HepG2 (cell line): ENCODE measurements around the gene TRIM25. TPM values are rescaled to one million over a fixed set of nuclear protein-coding genes. Genes with fewer than 3 reads are reported as not detected.

Experiments
- ATF7 ChIP-seq, 2 experiments: fragments of 450-650 bp in 1 of 2; sonication (generic) in 1 of 2; formaldehyde crosslinking in 1 of 2; IDR thresholded peaks; 2 replicates each; pipeline versions ENCODE4 v1.4.0 to v1.6.1; 2016 to 2020; ENCODE audit warnings: antibody characterized with exemption in 1 of 2, mild to moderate bottlenecking in 1 of 2, missing genetic modification reagents in 1 of 2
- CEBPB ChIP-seq: IDR thresholded peaks from 2 replicates; pipeline ENCODE4 v1.6.1; 2011; ENCODE audit warnings: low read depth, low read length, improper control_type of control experiment, borderline replicate concordance
- CHCHD3 ChIP-seq: sonication (generic); formaldehyde crosslinking; IDR thresholded peaks from 2 replicates; pipeline ENCODE4 v1.8.0; 2022; ENCODE audit warnings: mild to moderate bottlenecking, missing genetic modification reagents, moderate library complexity
- NFIB ChIP-seq: sonication (generic); formaldehyde crosslinking; IDR thresholded peaks from 2 replicates; pipeline ENCODE4 v1.9.0; 2021; ENCODE audit warnings: missing genetic modification reagents, mild to moderate bottlenecking, borderline replicate concordance
- NR3C1 ChIP-seq: sonication (generic); formaldehyde crosslinking; IDR thresholded peaks from 2 replicates; pipeline ENCODE4 v1.4.0; 2020; ENCODE audit warnings: missing genetic modification reagents
- REPIN1 ChIP-seq: sonication (generic); formaldehyde crosslinking; IDR thresholded peaks from 2 replicates; pipeline ENCODE4 v1.8.0; 2022; ENCODE audit warnings: missing genetic modification reagents, low read depth, mild to moderate bottlenecking, borderline replicate concordance
- RXRB ChIP-seq: IDR thresholded peaks from 2 replicates; pipeline ENCODE4 v1.6.1; 2016; ENCODE audit warnings: borderline replicate concordance, missing genetic modification reagents, missing compliant biosample characterization
- SATB2 ChIP-seq: sonication (generic); formaldehyde crosslinking; IDR thresholded peaks from 2 replicates; pipeline ENCODE4 v1.5.0; 2020; ENCODE audit warnings: missing genetic modification reagents
- SP4 ChIP-seq: sonication (generic); formaldehyde crosslinking; IDR thresholded peaks from 2 replicates; pipeline ENCODE4 v1.8.1; 2023; ENCODE audit warnings: mild to moderate bottlenecking, missing genetic modification reagents
- SRY ChIP-seq: sonication (generic); formaldehyde crosslinking; IDR thresholded peaks from 2 replicates; pipeline ENCODE4 v1.8.0; 2022; ENCODE audit warnings: mild to moderate bottlenecking, missing genetic modification reagents
- YY1 ChIP-seq: IDR thresholded peaks from 2 replicates; pipeline ENCODE4 v1.6.1; 2011; ENCODE audit warnings: low read length, low read depth, moderate library complexity, mild to moderate bottlenecking; ENCODE audit not compliant: insufficient read depth, insufficient replicate concordance
- ZNF20 ChIP-seq: sonication (generic); formaldehyde crosslinking; IDR thresholded peaks from 2 replicates; pipeline ENCODE4 v1.4.0; 2020; ENCODE audit warnings: mild to moderate bottlenecking, moderate library complexity, missing genetic modification reagents
- ZNF274 ChIP-seq: sonication (generic); formaldehyde crosslinking; IDR thresholded peaks from 2 replicates; pipeline ENCODE4 v1.5.1; 2020; ENCODE audit warnings: mild to moderate bottlenecking, missing genetic modification reagents
- ZNF331 ChIP-seq: sonication (generic); formaldehyde crosslinking; IDR thresholded peaks from 2 replicates; pipeline ENCODE4 v1.4.0; 2020; ENCODE audit warnings: missing genetic modification reagents
- ZNF607 ChIP-seq: sonication (generic); formaldehyde crosslinking; IDR thresholded peaks from 2 replicates; pipeline ENCODE4 v1.5.1; 2020; ENCODE audit warnings: missing genetic modification reagents, mild to moderate bottlenecking, borderline replicate concordance
- ZNF644 ChIP-seq: IDR thresholded peaks from 2 replicates; pipeline ENCODE4 v1.6.1; 2016; ENCODE audit warnings: low read depth
- ZNF768 ChIP-seq: sonication (generic); formaldehyde crosslinking; IDR thresholded peaks from 2 replicates; pipeline ENCODE4 v1.4.0; 2020; ENCODE audit warnings: missing genetic modification reagents
- polyA plus RNA-seq, 8 experiments: library from polyadenylated mRNA; depleted of rRNA in 3 of 8; stranded (reverse) in 7 of 8; unstranded in 1 of 8; fragments of >200 nt; fragmentation: Illumina TruSeq in 4 of 8; extraction: Trizol in 4 of 8; gene quantifications; 2 replicates each; pipeline versions ENCODE4 v1.2.1 to v1.2.3, GENCODE V29; 2011 to 2016; ENCODE audit warnings: low read depth in 4 of 8, missing spikeins in 1 of 8, mixed read lengths in 1 of 8; ENCODE audit not compliant: insufficient read depth in 1 of 8
- total RNA-seq, 5 experiments: library from RNA; depleted of rRNA; stranded (reverse); fragments of >200 nt; fragmentation: Illumina TruSeq; extraction: Trizol; gene quantifications; 2 replicates each; pipeline ENCODE4 v1.2.3, GENCODE V29; 2016; ENCODE audit warnings: low read depth in 1 of 5
- TF ChIP-seq, protein P1 (sequence below): sonication (generic); formaldehyde crosslinking; IDR thresholded peaks from 2 replicates; pipeline ENCODE4 v1.4.0; 2020; ENCODE audit warnings: missing genetic modification reagents, borderline replicate concordance
- TF ChIP-seq, protein P2 (sequence below): sonication (generic); formaldehyde crosslinking; IDR thresholded peaks from 2 replicates; pipeline ENCODE4 v1.5.1; 2020; ENCODE audit warnings: missing genetic modification reagents, mild to moderate bottlenecking, borderline replicate concordance
- TF ChIP-seq, protein P3 (sequence below): sonication (generic); formaldehyde crosslinking; IDR thresholded peaks from 2 replicates; pipeline ENCODE4 v1.4.0; 2020; ENCODE audit warnings: mild to moderate bottlenecking, missing genetic modification reagents
- TF ChIP-seq, protein P4 (sequence below): sonication (generic); formaldehyde crosslinking; IDR thresholded peaks from 2 replicates; pipeline ENCODE4 v1.4.0; 2020; ENCODE audit warnings: mild to moderate bottlenecking, missing genetic modification reagents
- TF ChIP-seq, protein P5 (sequence below): sonication (generic); formaldehyde crosslinking; IDR thresholded peaks from 2 replicates; pipeline ENCODE4 v1.5.1; 2020; ENCODE audit warnings: missing genetic modification reagents, mild to moderate bottlenecking, borderline replicate concordance

TRIM25 gene
- total and polyA plus RNA-seq, 2 of the 13 experiments (the other 11 are each of a cell fraction or from before 2014, with no cell fraction given): 30.8 to 42.2 TPM

DNA sequence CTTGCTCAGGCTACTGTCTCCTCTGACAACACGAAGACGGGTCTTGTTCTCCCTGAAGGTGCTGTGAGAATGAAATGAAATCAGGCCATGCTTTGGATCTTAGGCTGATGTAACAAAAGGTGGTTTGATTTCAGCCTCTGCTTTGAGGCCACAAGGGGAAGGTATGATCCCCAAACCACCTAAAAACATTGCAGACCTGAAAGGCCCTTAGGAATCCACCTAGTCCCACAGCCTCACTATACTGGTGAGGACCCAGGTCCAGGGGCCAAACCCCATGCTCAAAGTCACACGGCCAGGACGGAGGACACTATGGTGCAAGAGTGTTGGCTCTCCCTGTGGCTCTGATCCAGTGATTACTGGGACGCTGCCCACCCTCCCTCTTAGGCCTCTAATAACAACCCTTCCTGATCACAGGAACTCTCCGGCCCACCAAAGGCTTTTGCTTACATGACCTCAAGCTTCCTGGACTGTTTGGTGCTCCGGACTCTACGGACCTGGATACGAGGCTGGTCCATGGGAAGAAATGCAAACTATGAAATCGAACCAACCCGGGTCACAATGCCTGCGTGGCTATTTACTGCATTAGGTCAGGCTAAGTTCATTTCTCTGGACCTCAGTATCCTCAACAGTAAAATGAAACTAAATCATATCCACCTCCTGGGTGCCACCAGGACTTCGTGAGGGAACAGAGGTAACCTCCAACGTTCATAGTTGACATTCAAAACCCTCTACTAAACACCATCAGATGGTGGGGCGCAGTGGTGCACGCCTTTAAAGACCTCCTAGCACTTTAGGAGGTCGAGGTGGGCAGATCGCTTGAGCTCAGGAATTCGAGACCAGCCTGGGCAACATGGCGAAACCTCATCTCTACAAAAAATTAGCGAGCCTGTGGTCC is 1.5 kb downstream of the TRIM25 start (continued):
- TF ChIP-seq ZNF331: 0 out of 2 replicates have a peak, but pooled peaks have one; percentile 37
- TF ChIP-seq, protein P1, sequence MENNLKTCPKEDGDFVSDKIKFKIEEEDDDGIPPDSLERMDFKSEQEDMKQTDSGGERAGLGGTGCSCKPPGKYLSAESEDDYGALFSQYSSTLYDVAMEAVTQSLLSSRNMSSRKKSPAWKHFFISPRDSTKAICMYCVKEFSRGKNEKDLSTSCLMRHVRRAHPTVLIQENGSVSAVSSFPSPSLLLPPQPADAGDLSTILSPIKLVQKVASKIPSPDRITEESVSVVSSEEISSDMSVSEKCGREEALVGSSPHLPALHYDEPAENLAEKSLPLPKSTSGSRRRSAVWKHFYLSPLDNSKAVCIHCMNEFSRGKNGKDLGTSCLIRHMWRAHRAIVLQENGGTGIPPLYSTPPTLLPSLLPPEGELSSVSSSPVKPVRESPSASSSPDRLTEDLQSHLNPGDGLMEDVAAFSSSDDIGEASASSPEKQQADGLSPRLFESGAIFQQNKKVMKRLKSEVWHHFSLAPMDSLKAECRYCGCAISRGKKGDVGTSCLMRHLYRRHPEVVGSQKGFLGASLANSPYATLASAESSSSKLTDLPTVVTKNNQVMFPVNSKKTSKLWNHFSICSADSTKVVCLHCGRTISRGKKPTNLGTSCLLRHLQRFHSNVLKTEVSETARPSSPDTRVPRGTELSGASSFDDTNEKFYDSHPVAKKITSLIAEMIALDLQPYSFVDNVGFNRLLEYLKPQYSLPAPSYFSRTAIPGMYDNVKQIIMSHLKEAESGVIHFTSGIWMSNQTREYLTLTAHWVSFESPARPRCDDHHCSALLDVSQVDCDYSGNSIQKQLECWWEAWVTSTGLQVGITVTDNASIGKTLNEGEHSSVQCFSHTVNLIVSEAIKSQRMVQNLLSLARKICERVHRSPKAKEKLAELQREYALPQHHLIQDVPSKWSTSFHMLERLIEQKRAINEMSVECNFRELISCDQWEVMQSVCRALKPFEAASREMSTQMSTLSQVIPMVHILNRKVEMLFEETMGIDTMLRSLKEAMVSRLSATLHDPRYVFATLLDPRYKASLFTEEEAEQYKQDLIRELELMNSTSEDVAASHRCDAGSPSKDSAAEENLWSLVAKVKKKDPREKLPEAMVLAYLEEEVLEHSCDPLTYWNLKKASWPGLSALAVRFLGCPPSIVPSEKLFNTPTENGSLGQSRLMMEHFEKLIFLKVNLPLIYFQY (CRISPR knock-in tag): peak; percentile 28; the same call in 1 of the 2 replicates
- TF ChIP-seq, protein P2, sequence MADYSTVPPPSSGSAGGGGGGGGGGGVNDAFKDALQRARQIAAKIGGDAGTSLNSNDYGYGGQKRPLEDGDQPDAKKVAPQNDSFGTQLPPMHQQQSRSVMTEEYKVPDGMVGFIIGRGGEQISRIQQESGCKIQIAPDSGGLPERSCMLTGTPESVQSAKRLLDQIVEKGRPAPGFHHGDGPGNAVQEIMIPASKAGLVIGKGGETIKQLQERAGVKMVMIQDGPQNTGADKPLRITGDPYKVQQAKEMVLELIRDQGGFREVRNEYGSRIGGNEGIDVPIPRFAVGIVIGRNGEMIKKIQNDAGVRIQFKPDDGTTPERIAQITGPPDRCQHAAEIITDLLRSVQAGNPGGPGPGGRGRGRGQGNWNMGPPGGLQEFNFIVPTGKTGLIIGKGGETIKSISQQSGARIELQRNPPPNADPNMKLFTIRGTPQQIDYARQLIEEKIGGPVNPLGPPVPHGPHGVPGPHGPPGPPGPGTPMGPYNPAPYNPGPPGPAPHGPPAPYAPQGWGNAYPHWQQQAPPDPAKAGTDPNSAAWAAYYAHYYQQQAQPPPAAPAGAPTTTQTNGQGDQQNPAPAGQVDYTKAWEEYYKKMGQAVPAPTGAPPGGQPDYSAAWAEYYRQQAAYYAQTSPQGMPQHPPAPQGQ: no peak
- no peak for TF ChIP-seq NR3C1 (CRISPR knock-in tag)
- TF ChIP-seq SP4: no peak
- TF ChIP-seq, protein P3, sequence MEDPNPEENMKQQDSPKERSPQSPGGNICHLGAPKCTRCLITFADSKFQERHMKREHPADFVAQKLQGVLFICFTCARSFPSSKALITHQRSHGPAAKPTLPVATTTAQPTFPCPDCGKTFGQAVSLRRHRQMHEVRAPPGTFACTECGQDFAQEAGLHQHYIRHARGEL (CRISPR knock-in tag): no peak
- TF ChIP-seq CHCHD3 (CRISPR knock-in tag): no peak
- no peak for TF ChIP-seq SATB2 (CRISPR knock-in tag)
- TF ChIP-seq ZNF644 (CRISPR knock-in tag): no peak
- peak; percentile 26; the same call in 1 of the 2 replicates for TF ChIP-seq SRY (CRISPR knock-in tag)
- no peak for TF ChIP-seq REPIN1 (CRISPR knock-in tag)
- TF ChIP-seq ZNF20: no peak
- TF ChIP-seq NFIB: no peak
- peak; percentile 77; the same call in 1 of the 2 replicates for TF ChIP-seq CEBPB
- TF ChIP-seq ATF7 (IDR thresholded peaks at IDR 0.05): no peak
- TF ChIP-seq ATF7 (CRISPR knock-in tag; IDR thresholded peaks at IDR 0.05): no peak
- TF ChIP-seq, protein P4, sequence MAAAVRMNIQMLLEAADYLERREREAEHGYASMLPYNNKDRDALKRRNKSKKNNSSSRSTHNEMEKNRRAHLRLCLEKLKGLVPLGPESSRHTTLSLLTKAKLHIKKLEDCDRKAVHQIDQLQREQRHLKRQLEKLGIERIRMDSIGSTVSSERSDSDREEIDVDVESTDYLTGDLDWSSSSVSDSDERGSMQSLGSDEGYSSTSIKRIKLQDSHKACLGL (CRISPR knock-in tag): no peak
- no peak for TF ChIP-seq ZNF768
- TF ChIP-seq, protein P5, sequence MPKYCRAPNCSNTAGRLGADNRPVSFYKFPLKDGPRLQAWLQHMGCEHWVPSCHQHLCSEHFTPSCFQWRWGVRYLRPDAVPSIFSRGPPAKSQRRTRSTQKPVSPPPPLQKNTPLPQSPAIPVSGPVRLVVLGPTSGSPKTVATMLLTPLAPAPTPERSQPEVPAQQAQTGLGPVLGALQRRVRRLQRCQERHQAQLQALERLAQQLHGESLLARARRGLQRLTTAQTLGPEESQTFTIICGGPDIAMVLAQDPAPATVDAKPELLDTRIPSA: no peak
- peak; percentile 63; the same call in 1 of the 2 replicates for TF ChIP-seq RXRB (CRISPR knock-in tag)
- no peak for TF ChIP-seq ZNF607
- no peak for TF ChIP-seq YY1
- TF ChIP-seq ZNF274 (CRISPR knock-in tag): no peak
